SH-SY5Y (cell line): ENCODE measurements around the gene SLX4IP.

Experiments used
- GATA2 ChIP-seq: IDR thresholded peaks from 2 replicates; pipeline ENCODE4 v1.6.1; 2011; ENCODE audit warnings: mild to moderate bottlenecking, low read depth, low read length
- GATA3 ChIP-seq: IDR thresholded peaks from 2 replicates; pipeline ENCODE4 v1.6.1; 2011; ENCODE audit warnings: low read depth, mild to moderate bottlenecking, low read length, moderate library complexity

- TF ChIP-seq GATA2 (no peak), GATA3 (no peak)
Measured at GRCh38 chr20:10625641-10626040, 190.5 kb downstream of the SLX4IP start.
